NOMO-1 treated with dmso at 0.1 percent for 144 hours (cell line): ENCODE measurements around the gene KCNAB1.
"Not testable (repeated sequence)": the region's sequence is repeated elsewhere in the genome, so short reads cannot be mapped to it uniquely, and the experiment has no call there.

Experiments used
- DNase-seq: peaks from one replicate; lab custom pipeline; 2025; ENCODE audit not compliant: unreplicated experiment; lab: John Stamatoyannopoulos, UW

Gene KCNAB1

DNA sequence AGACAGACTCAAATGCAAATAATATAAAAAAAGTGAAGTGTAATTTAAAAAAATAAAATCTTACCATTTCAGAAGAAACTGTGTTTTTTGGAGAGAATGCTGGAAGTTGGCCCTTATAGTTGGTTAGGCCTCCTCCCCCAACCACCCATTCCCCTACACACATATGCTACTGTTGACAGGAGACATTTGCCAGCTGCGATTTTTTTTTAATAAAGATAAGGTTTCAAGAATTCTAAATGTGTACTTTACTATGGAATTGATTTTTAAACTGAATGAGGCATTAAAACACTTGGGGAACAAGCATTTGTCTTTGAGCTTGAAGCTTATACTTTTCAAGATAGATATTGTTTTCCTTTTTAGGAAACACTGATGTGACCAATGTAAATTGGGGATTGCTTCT is 438.9 kb downstream of the KCNAB1 start:
- DNase-seq, result no peak

DNA sequence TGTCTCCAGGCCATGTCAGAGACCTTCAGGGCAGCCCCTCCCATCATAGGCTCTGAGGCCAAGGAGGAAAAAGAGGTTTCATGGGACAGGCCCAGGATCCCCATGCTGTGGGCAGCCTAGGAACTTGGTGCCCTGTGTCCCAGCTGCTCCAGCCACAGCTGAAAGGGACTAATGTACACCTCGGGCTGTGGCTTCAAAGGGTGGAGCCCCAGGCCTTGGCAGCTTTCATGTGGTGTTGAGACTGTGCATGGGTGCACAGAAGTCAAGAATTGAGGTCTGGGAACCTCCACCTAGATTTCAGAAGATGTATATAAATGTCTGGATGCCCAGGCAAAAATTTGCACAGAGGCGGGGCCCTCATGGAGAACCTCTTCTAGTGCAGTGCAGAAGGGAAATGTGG is 441.2 kb downstream of the KCNAB1 start:
- no peak for DNase-seq

DNA sequence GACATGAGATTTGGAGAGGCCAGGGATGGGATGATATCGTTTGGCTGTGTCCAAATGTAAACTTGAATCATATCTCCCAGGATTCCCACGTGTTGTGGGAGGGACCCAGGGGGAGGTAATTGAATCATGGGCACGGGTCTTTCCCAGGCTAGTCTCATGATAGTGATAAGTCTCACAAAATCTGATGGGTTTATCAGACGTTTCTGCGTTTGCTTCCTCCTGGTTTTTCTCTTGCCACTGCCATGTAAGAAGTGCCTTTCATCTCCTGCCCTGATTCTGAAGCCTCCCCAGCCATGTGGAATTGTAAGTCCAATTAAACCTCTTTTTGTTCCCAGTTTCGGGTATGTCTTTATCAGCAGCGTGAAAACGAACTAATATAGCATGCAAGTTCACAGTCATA is 442.1 kb downstream of the KCNAB1 start:
- DNase-seq, result not testable (repeated sequence)

DNA sequence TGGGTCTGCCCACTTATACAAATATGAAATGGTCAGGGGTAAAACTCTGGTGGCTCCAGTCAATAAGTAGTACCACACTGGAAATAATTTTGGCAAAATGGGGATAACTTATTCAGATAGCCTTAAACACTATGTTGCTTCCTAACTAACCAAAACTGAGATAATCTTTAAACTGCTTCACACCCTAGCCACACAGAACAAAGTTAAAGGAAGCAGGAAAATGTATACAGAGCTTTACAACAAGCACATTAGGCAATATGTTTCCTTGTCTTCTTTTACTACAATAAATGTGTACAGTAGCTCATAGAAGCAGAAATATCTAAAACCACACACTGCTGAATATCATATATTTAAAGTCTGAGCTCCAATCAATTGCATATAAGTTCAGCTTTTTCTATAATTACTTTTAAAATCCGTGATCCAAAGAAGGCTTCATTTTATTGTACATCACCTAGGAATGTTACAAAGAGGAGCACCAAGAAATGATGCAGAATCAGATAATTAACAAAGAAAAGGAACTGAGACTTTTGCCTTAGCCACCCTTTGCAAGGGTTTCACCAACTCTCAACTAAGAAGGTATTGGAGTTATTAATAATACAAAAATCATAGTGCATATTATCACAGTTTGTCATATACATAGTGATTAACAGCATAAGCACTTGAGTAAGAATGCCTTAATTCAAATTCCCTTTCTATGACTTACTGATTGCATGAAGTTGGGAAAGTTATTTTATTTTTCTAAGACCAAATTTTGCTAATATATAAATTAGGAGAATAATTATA is 443.7 kb downstream of the KCNAB1 start:
- no peak for DNase-seq

DNA sequence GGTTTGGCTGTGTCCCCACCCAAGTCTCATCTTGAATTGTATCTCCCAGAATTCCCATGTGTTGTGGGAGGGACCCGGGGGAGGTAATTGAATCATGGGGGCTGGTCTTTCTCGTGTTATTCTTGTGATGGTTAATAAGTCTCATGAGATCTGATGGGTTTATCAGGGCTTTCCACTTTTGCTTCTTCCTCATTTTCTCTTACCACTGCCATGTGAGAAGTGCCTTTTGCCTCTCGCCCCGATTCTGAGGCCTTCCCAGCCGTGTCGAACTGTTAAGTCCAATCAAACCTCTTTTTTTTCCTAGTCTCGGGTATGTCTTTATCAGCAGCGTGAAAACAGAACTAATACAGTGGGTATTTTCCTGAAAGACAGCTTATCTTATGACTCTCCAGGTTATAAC is 448.6 kb downstream of the KCNAB1 start:
- DNase-seq, result not testable (repeated sequence)

DNA sequence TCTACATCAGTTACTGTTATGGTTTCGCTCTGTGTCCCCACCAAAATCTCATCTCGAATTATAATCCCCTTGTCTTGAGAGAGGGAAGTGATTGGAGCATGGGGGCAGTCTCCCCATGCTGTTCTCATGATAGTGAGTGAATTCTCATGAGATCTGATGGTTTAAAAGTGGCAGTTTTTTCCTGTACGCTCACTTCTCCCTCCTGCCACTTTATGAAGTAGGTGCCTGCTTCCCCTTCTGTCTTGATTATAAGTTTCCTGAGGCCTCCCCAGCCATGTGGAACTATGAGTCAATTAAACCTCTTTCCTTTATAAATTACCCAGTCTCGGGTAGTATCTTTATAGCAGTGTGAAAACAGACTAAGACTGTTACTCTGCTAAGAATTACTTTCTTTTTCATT is 449.5 kb downstream of the KCNAB1 start:
- peak; percentile 17 for DNase-seq

DNA sequence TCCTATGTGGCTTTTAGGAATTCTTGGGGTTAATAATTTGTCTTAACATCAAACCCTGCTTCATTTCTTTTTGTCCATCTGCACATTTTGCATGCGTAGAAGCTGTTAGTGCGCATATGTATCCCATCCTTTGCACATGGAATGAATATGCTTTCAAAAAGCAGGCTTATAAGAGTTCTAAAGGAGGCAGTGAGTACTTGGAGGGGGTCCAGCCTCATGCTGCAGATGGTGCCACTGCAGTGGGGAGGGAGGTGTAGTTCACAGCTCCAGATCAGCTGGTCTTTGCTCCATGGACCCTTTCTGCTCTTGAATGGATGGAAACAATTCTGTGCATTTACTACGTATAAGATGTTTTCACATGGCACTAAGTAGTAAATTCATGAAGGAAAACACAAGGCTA is 455.3 kb downstream of the KCNAB1 start:
- DNase-seq, result no peak

DNA sequence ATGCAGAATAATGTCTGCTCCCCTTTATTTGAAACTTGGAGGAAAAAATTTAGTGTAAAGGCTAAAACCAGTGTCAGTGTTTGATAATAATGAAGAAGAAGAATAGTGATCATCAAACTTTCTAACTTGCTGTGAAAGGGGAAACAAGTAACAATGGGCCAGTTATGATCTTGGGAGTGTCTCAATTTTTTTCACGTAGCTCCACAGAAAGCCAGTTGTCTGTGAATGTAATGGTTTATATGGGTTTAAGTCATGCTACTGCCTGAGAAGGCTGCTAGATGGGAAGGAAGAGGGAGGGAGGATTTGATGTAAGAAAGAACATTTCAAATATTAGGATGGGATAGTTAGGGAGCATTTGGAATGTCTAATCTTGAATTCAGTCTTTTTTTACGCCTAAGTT is 455.7 kb downstream of the KCNAB1 start:
- DNase-seq, result no peak

DNA sequence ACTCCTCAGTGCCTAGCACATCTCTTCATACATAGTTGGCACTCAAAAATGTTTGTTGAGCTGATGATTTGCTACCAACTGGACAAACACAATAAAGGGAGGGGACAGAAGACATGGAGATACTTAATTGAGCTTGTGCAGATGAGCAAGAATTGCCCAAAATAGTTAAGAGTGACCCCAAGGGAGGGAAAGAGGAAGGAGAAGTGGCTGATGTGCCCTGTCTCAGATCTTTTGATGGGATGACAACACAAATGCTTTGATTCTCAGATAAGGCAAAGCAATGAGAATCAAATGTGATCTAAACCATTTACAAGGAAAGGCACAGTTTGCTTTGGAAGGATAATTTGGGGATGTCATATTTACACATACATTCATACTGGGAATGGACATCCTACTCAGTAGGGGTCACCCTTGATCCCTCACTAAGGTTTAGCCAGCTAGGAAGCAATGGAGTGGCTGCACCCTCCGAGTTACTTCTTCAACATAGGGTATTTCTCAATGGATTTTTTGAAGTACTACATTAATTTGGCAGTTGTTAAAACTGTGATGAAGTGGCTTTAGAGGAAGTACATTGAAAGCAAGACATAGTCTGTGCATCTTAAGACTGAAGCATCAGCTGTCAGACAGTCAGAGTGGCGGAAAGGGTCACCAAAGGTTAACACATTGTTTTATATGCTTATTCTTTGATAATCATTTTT is 456.4 kb downstream of the KCNAB1 start:
- peak; percentile 60 for DNase-seq

DNA sequence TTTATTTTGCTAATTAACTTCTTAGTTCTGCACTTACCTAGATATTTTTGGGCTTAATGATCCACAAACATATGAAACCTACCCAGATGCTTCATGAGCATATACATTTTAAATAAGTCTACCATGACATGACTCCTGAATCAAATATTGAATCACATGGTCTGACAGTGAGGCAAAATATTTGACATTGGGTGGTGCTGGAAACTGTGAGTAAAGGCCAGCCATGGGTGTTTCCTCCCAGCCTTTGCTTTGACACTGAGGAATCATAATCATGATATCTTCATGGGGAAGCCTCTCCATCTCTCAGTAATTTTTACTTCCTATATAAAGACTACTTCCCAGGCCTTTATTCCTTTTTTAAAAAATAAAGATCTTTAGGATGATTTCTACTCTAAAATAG is 457.4 kb downstream of the KCNAB1 start:
- DNase-seq, result no peak

DNA sequence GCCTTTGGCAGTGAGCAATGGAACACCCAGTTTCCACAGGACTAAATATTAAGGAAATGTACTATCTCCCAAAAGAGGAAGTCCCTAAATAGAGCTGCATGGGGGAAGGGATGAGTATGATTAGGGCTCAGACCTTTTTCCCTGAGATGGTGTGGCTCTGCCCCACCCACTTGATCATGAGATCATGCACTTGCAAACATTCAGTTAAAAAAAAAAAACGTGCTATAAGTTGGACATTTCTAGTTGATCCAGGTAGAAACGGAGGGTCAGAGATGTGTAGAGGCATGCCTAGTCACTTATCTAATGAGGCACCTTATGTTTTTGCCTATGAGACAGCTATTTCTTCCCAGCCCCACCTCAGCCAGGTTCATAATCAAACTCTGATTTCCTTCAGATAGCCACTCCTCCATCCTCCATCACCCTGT is 459.1 kb downstream of the KCNAB1 start:
- peak; percentile 90 for DNase-seq

DNA sequence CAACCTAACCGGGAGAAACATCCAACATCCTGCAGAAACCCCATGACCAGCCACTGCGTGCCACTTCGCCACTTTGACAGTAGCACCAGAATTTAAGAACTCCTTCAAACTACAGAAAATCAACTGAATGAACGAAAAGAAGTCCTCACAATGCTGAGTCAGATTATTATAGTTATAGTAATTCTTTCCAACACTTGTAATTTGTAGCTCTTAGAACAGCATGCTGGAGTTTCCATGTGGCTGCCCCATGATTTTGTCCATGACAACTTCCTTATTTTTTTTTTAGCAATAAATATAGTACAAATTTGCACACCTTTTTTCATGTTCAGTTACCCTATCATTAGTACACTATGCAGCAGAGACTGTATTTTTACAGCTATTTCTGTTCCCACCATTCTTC is 460.7 kb downstream of the KCNAB1 start:
- DNase-seq, result no peak

DNA sequence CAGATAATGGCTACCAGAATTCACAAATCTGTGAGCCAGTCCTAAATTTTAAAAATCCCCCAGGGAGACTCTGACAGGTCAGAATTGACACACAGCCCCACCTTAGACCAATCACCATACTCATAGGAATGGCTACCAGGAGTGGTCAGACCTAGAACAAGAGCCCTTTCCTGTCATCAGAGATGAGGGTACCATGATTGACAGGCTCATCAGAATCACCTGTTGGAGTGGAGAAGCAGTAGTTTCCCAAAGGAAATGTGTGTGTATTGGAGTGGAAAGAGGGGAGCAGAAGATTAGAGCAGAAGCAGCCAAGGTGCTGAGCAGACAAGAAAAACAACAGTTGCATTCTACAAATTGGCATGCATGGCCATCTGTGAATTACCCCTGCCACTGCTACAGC is 461.6 kb downstream of the KCNAB1 start:
- no peak for DNase-seq

DNA sequence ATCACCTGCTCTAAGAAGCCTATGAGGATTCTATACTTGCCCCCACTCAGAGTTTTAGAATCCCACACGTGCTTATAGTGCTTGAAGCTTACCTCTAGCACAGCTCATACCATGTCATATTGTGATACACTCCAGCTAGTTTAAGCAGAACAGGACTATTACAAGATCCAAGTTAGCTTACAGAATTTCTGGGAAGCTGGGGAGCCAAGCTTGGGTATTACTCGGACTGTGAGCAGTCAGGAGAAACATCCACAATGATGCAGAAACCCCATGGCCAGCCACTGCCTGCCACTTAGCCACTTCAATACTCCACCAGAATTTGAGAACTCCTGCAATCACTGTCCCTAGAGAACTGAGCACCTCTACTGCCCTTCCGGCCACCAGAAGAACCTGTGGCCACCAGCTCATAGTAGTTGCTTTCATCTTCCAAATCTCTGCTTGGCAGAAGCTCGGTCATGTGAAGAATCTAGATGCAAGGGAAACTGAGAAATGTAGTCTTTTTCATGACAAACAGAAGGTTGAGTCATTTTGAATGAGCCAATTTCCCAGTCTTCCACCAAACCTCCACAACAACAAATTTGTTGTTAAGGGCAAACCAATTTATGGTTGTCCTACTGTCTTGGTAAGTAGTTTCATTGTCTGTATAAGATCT is 462.3 kb downstream of the KCNAB1 start:
- DNase-seq, result no peak

DNA sequence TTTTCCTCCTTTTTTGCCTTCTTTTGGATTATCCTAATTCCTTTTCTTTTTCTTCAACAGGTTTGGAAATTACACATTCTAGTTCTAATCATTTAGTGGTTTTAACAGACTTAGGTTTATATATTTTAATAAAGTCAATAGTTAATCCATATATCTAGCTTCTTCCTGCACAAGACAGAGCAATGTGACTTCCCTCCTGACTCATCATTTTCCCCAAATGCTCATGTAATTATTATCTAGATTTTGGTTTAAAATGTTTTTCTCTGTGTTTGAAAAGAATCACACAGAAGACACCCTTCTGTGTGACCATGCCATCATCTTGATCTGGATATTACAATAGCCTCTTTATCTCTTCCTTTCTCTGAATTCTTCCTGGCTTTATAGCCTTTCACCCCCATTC is 463.1 kb downstream of the KCNAB1 start:
- DNase-seq, result no peak

DNA sequence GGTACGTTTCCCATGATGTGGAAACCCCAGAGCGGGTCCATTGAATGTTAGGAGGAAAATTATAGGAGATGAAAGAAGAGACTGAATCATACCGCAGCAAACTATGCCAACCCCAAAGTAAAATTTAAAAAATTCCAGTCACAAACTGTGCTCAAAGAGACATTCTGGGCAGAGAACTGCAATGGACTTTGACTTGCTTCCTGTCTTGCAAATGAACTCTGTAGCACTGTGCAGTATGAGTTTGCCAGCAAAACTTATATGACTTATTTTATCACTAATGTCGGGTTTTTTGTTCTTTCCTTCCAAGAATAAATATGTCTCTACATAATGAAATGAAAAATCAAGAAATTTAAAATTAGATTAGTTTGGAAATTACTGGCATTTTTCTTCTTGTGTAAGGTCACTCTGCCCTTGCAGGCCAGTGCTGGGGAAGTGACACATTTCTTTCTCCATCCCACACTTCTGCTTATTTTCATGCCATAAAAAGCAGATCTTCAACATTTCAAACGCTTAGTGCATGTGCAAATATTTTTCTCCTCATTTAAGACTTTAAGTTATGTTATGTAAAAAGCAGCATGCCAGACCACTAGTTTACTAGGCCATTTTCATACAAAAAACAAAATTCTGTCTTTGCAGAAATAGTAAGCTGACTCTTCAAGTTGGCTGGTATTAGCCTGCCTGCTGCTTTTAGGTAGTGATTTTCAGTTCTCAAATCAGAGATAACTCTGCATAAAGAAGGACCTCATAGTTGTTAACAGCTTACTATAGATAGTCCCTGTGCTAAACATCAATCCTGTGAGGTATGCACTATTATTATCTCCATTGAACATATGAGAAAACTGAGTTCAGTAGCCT is 466.8 kb downstream of the KCNAB1 start:
- peak; percentile 81 for DNase-seq

DNA sequence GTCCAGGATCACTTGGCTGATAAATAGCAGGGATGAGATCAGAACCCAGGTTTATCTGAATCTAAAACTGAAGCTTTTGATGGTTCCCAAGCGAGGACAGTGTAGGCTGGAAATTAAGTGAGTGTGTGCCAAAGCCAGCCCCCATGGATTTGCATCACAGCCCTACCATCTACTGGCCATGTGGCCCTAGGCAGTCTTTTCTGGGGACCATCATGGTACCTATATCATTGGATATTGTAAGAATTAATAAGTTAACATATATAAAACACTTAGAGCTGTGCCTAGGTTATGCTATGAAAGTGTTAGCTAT is 467.3 kb downstream of the KCNAB1 start:
- no peak for DNase-seq
